GM18951 (cell line): Measurements from ENCODE around the gene ANKRD31.

ENCODE experiments used
- POLR2A ChIP-seq: IDR thresholded peaks from 4 replicates; pipeline ENCODE4 v1.6.1; 2011; ENCODE audit warnings: mild to moderate bottlenecking; ENCODE audit not compliant: insufficient read length, insufficient read depth; ENCODE audit errors: extremely low read depth
- in situ Hi-C: fragments of 300-500 bp; cut with MboI; formaldehyde crosslinking; loops from one replicate; pipeline ENCODE4 v1.12.0; 2022; ENCODE audit warnings: low sequenced_read_pairs, mixed read lengths, inconsistent platforms; ENCODE audit not compliant: unreplicated experiment

Gene ANKRD31

DNA sequence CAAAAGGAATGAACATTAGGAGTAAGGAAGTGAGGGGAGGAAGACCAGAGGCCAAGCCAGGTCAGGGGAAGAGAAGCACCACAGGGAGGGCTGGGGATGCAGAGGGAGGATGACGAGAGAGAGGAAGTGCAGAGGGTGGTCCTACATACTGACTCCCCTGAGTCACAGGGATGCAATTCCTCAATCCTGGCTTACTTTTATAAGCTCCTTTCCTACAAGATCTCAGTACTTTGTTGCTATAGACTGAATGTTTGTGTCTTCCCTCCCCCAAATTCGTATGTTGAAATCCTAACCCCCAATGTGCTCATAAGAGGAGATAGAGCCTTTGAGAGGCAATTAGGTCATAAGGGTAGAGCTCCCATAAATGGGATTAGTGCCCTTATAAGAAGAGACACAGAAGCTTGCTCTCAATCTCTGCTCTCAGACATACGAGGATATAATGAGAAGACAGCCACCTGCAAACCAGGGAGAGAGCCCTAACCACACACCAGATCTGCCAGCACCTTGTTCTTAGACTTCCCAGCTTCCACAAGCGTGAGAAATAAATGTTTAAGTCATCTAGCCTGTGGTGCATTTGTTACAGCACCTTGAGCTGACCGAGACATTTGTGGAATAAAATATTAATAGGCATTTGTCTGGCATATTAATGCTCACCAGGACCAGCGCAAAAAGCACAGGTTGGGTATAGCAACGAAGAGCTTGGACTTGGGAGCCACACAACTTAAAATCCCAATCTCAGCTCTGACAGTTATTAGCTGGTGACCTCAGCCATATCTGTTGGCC, 217.7 kb downstream of the ANKRD31 start:
- no peak for TF ChIP-seq POLR2A
- in situ Hi-C loops, result no loop called here
